DOHH2 (cell line): ENCODE results near the gene PDIA6.

Experiments
- EZH2phosphoT487 ChIP-seq: fragments of 200-600 bp; sonication (generic); IDR thresholded peaks from 2 replicates; pipeline ENCODE4 v1.6.1; 2017; ENCODE audit warnings: borderline replicate concordance, mild to moderate bottlenecking, antibody characterized with exemption, low read length, moderate library complexity, mixed read lengths
- TF ChIP-seq, protein P1 (sequence below): fragments of 200-600 bp; sonication (generic); IDR thresholded peaks from one replicate; pipeline ENCODE4 v1.5.1; 2014; ENCODE audit warnings: antibody characterized with exemption, mild to moderate bottlenecking, low read depth, low read length; ENCODE audit not compliant: poor library complexity, severe bottlenecking

DNA sequence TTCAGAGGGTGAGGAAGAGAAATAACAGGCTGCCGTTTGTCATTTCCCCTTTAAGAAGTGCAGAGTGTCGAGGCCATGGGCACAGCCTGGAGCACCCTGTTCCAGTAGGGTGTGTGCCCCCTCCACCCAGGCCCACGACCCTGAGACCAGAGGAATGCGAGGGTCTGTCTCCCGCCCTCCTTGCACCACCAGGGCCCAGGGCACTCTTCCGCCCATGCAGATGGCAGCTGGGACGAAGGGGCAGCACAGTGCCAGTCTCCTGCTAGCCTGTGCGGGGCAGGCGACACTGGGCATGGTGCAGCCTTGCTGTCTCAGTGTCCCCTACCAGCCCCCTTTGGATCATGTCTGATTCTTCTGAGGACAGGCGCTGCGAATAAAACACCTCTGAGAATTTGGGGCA, 15.8 kb upstream of the PDIA6 start:
- TF ChIP-seq, protein P1, sequence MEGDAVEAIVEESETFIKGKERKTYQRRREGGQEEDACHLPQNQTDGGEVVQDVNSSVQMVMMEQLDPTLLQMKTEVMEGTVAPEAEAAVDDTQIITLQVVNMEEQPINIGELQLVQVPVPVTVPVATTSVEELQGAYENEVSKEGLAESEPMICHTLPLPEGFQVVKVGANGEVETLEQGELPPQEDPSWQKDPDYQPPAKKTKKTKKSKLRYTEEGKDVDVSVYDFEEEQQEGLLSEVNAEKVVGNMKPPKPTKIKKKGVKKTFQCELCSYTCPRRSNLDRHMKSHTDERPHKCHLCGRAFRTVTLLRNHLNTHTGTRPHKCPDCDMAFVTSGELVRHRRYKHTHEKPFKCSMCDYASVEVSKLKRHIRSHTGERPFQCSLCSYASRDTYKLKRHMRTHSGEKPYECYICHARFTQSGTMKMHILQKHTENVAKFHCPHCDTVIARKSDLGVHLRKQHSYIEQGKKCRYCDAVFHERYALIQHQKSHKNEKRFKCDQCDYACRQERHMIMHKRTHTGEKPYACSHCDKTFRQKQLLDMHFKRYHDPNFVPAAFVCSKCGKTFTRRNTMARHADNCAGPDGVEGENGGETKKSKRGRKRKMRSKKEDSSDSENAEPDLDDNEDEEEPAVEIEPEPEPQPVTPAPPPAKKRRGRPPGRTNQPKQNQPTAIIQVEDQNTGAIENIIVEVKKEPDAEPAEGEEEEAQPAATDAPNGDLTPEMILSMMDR, result no peak
- no peak for TF ChIP-seq EZH2phosphoT487
